GM12878 (cell line): Measurements from ENCODE around the gene PIP4K2A. TPM values are rescaled to one million over a fixed set of nuclear protein-coding genes. Genes with fewer than 3 reads are reported as not detected.

Source experiments
- ATAC-seq: fragments of 200-7000 bp; cut with Tn5 transposase; 3 replicates; pipeline ENCODE4 v1.9.1; 2020; ENCODE audit warnings: mild to moderate bottlenecking, moderate library complexity
- BruUV-seq: library from RNA; stranded (reverse); fragments of 400-500 nt; replicated peaks from 2 replicates; lab custom pipeline; 2021; lab: Mats Ljungman, UMichigan
- CTCF ChIA-PET: fragments of 300-600 bp; sonication (Branson Sonifier 250); formaldehyde crosslinking; extraction: SDS; loops from one replicate; lab custom pipeline; 2021; ENCODE audit warnings: inconsistent platforms; lab: Yijun Ruan, JAX
- POLR2A ChIA-PET: fragments of 350-600 bp; formaldehyde crosslinking; extraction: SDS; loops from one replicate; lab custom pipeline; 2021; ENCODE audit warnings: inconsistent platforms; lab: Charles Lee
- RAD21 ChIA-PET: fragments of 300-600 bp; sonication (Branson Sonifier 250); formaldehyde crosslinking; loops from one replicate; lab custom pipeline; 2023; ENCODE audit warnings: antibody characterized with exemption; ENCODE audit not compliant: unreplicated experiment; lab: Charles Lee
- SMC1A ChIA-PET: fragments of 300-600 bp; sonication (Branson Sonifier 250); formaldehyde crosslinking; loops from one replicate; lab custom pipeline; 2023; ENCODE audit not compliant: unreplicated experiment, uncharacterized antibody; lab: Charles Lee
- DNase-seq: peaks from one replicate; pipeline ENCODE4 v3.0.0-alpha.2; 2011; ENCODE audit warnings: low read depth, low spot score
- FAIRE-seq: peaks from 3 replicates; lab custom pipeline; 2011; peaks lifted over from hg19 to GRCh38; lab: Jason Lieb, UNC
- H2AFZ ChIP-seq: 2 replicates; pipeline ENCODE4 v1.6.0; 2011; ENCODE audit warnings: low read depth, low read length, control low read depth; ENCODE audit not compliant: control insufficient read depth
- H3K27ac ChIP-seq: 2 replicates; pipeline ENCODE4 v1.5.1; 2011; ENCODE audit warnings: control low read depth; ENCODE audit not compliant: control insufficient read depth, insufficient read depth
- H3K27me3 ChIP-seq, 2 experiments: replicated peaks in 1 of 2; 2 replicates each; pipeline versions ENCODE4 v1.6.0 to v1.6.1; 2011; ENCODE audit warnings: low read length in 1 of 2; ENCODE audit not compliant: control insufficient read depth in 2 of 2, insufficient read depth in 2 of 2
- H3K36me3 ChIP-seq, 2 experiments: 2 replicates each; pipeline ENCODE4 v1.5.1; 2011; ENCODE audit warnings: low read length in 1 of 2; ENCODE audit not compliant: control insufficient read depth in 2 of 2, insufficient read depth in 2 of 2
- H3K4me1 ChIP-seq: 2 replicates; pipeline ENCODE4 v1.6.1; 2011; ENCODE audit warnings: mild to moderate bottlenecking, low read length, moderate library complexity, mixed read lengths; ENCODE audit not compliant: control insufficient read depth, insufficient read depth
- H3K4me2 ChIP-seq: 2 replicates; pipeline ENCODE4 v1.6.0; 2011; ENCODE audit warnings: control low read depth; ENCODE audit not compliant: control insufficient read depth, insufficient read depth
- H3K4me3 ChIP-seq: fragments of 200-600 bp; sonication (generic); 2 replicates; pipeline ENCODE4 v1.5.1; 2016
- H3K79me2 ChIP-seq: 2 replicates; pipeline ENCODE4 v1.6.0; 2011; ENCODE audit warnings: low read length; ENCODE audit not compliant: control insufficient read depth, insufficient read depth
- H3K9ac ChIP-seq: 2 replicates; pipeline ENCODE4 v1.8.0; 2011; ENCODE audit warnings: low read length, control low read depth, mixed read lengths; ENCODE audit not compliant: control insufficient read depth, insufficient read depth
- H3K9me3 ChIP-seq: replicated peaks from 3 replicates; pipeline ENCODE4 v1.5.1; 2011; ENCODE audit warnings: mild to moderate bottlenecking, low read length; ENCODE audit not compliant: control insufficient read depth, insufficient read depth
- H4K20me1 ChIP-seq: 2 replicates; pipeline ENCODE4 v1.6.0; 2011; ENCODE audit not compliant: control insufficient read depth, insufficient read depth
- BACH1 ChIP-seq: fragments of 450-650 bp; IDR thresholded peaks from 2 replicates; pipeline ENCODE4 v1.6.1; 2017; ENCODE audit warnings: mild to moderate bottlenecking, borderline replicate concordance
- CHD4 ChIP-seq: fragments of 200-600 bp; sonication (generic); IDR thresholded peaks from 2 replicates; pipeline ENCODE4 v1.6.1; 2016; ENCODE audit warnings: mild to moderate bottlenecking
- EED ChIP-seq: sonication (generic); IDR thresholded peaks from 2 replicates; pipeline ENCODE4 v1.6.1; 2016; ENCODE audit warnings: antibody characterized with exemption, low read depth
- ETV6 ChIP-seq, 2 experiments: fragments of 450-650 bp in 1 of 2; IDR thresholded peaks in 1 of 2; conservative IDR thresholded peaks in 1 of 2; 2 replicates each; pipeline ENCODE4 v1.6.1; 2014; ENCODE audit warnings: antibody characterized with exemption in 1 of 2, borderline replicate concordance in 1 of 2, low read depth in 1 of 2, mild to moderate bottlenecking in 1 of 2, moderate library complexity in 1 of 2
- FOS ChIP-seq: IDR thresholded peaks from 3 replicates; pipeline ENCODE4 v1.6.1; 2011; ENCODE audit warnings: borderline replicate concordance; ENCODE audit not compliant: insufficient read length; ENCODE audit errors: extremely low read depth
- GABPA ChIP-seq: IDR thresholded peaks from 2 replicates; pipeline ENCODE4 v1.6.1; 2014; ENCODE audit warnings: antibody characterized with exemption, low read depth, mild to moderate bottlenecking, inconsistent platforms
- IKZF1 ChIP-seq: fragments of 450-650 bp; conservative IDR thresholded peaks from 2 replicates; pipeline ENCODE4 v1.6.1; 2017; ENCODE audit warnings: antibody characterized with exemption, mild to moderate bottlenecking
- MEF2A ChIP-seq: IDR thresholded peaks from 2 replicates; pipeline ENCODE4 v1.6.1; 2011; ENCODE audit warnings: low read depth, mild to moderate bottlenecking, low read length, moderate library complexity; ENCODE audit not compliant: insufficient read depth
- MTA2 ChIP-seq: fragments of 450-650 bp; IDR thresholded peaks from 2 replicates; pipeline ENCODE4 v1.6.1; 2016; ENCODE audit warnings: low read depth, mild to moderate bottlenecking, moderate library complexity
- MXI1 ChIP-seq: fragments of 150-350 bp; IDR thresholded peaks from 2 replicates; pipeline ENCODE4 v1.6.1; 2011; ENCODE audit warnings: low read depth, mild to moderate bottlenecking, inconsistent platforms, low read length, improper control_type of control experiment
- NFYB ChIP-seq: IDR thresholded peaks from 2 replicates; pipeline ENCODE4 v1.6.1; 2011; ENCODE audit warnings: low read depth, mild to moderate bottlenecking, low read length, improper control_type of control experiment, moderate library complexity; ENCODE audit not compliant: insufficient read depth
- PAX8 ChIP-seq: fragments of 450-650 bp; IDR thresholded peaks from 2 replicates; pipeline ENCODE4 v1.6.1; 2017; ENCODE audit warnings: mild to moderate bottlenecking, moderate library complexity
- RAD51 ChIP-seq: fragments of 450-650 bp; IDR thresholded peaks from 2 replicates; pipeline ENCODE4 v1.6.1; 2016; ENCODE audit warnings: moderate library complexity, mild to moderate bottlenecking, inconsistent platforms
- RUNX3 ChIP-seq: IDR thresholded peaks from 2 replicates; pipeline ENCODE4 v1.6.1; 2012; ENCODE audit warnings: low read length, inconsistent platforms
- ZNF217 ChIP-seq: fragments of 450-650 bp; IDR thresholded peaks from 2 replicates; pipeline ENCODE4 v1.6.1; 2017; ENCODE audit warnings: antibody characterized with exemption, mild to moderate bottlenecking
- WGBS: methylation state at CpG from one replicate; pipeline ENCODE4 v1.1.6; 2016; ENCODE audit warnings: low lambda C conversion rate; ENCODE audit not compliant: insufficient replicate concordance, insufficient coverage; ENCODE audit errors: missing lambda C conversion rate; 5-methylcytosine and 5-hydroxymethylcytosine counted together
- in situ Hi-C: fragments of 300-500 bp; cut with MboI; formaldehyde crosslinking; loops from 9 replicates; pipeline ENCODE4 v1.14.3; 2018; ENCODE audit warnings: mixed read lengths
- intact Hi-C: fragments of 100-400 bp; cut with micrococcal nuclease; formaldehyde crosslinking; loops from one replicate; pipeline ENCODE4 v1.14.2; 2022; ENCODE audit not compliant: unreplicated experiment
- polyA plus RNA-seq, 11 experiments: library from polyadenylated mRNA; depleted of rRNA in 4 of 11; unstranded in 6 of 11; stranded (reverse) in 5 of 11; fragments of >200 nt; fragmentation: Nextera tagmentation in 4 of 11; fragmentation: Illumina TruSeq in 1 of 11; extraction: Ambion mirVana in 4 of 11; extraction: Trizol in 1 of 11; gene quantifications; 1 replicate in 1 of 11; 2 replicates in 10 of 11; pipeline versions ENCODE4 v1.2.1 to v1.2.3, GENCODE V29; 2011 to 2016; ENCODE audit warnings: inconsistent platforms in 2 of 11, missing spikeins in 2 of 11, low read depth in 1 of 11
- total RNA-seq, 4 experiments: library from RNA; depleted of rRNA in 3 of 4; stranded (reverse); fragments of >200 nt in 3 of 4; fragmentation: Illumina TruSeq in 1 of 4; extraction: Trizol in 1 of 4; gene quantifications; 2 replicates each; pipeline versions ENCODE4 v1.2.1 to v1.2.3, GENCODE V29; 2013 to 2021
- TF ChIP-seq, protein P1 (sequence below): fragments of 450-650 bp; IDR thresholded peaks from 2 replicates; pipeline ENCODE4 v1.6.1; 2017; ENCODE audit warnings: mild to moderate bottlenecking, moderate library complexity
- TF ChIP-seq, protein P2 (sequence below): IDR thresholded peaks from 2 replicates; pipeline ENCODE4 v1.6.1; 2012; ENCODE audit warnings: low read depth, low read length, improper control_type of control experiment

Gene PIP4K2A
- total and polyA plus RNA-seq, 10 of the 15 experiments (the other 5 are each of a cell fraction or from before 2014, with no cell fraction given), result 54.3 to 139 (median 84.4) TPM

GRCh38 chr10:22682237-22683139 lies 31.9 kb downstream of the PIP4K2A start:
- ATAC-seq (peak; percentile 64), DNase-seq (peak; percentile 52), FAIRE-seq (peak; percentile 23)
- H3K27me3 ChIP-seq, result no peaks in the 10 kb centered on the region
- no TSS peak for BruUV-seq
- WGBS, result 13% methylated on average over 6 of the region's 6 CpGs
- H3K79me2 ChIP-seq, result peaks cover 99% of the 10 kb centered on the region
- SMC1A ChIA-PET, result interaction anchor here (0.7 to 11.0 kb wide), 29 partner anchors 10 to 689 kb away, joined by 3 to 107 read pairs (median 5); partner anchors contain the start of gene PIP4K2A
- H4K20me1 ChIP-seq, result peaks cover 3% of the 10 kb centered on the region; the same call in 1 of the 2 replicates
- peaks cover 0 to 2% of the 10 kb centered on the region in 2 experiments; a peak in 1 of 4 replicates for H3K36me3 ChIP-seq
- H3K4me3 ChIP-seq, result peak overlapping the region; percentile 45; the same call in 1 of the 2 replicates
- POLR2A ChIA-PET, result interaction anchor here (0.7 to 3.4 kb wide), 18 partner anchors 9 to 83 kb away, joined by 3 to 13 read pairs (median 5); no protein-coding TSS in a partner anchor
- CTCF ChIA-PET, result interaction anchor here (0.6 to 2.5 kb wide), 7 partner anchors 12 to 83 kb away, joined by 3 to 10 read pairs (median 4); no protein-coding TSS in a partner anchor
- peak overlapping the region; percentile 15 for H2AFZ ChIP-seq
- RAD21 ChIA-PET, result interaction anchor here (0.6 to 5.3 kb wide), 26 partner anchors 9 to 307 kb away, joined by 3 to 48 read pairs (median 4); partner anchors contain the start of gene PIP4K2A
- H3K27ac ChIP-seq, result peak overlapping the region; percentile 82
- in situ Hi-C loops (no loop called here), intact Hi-C loops (loop anchor here (2.0 kb wide), 1 partner anchor 14 kb away; no protein-coding TSS in a partner anchor)
- H3K9ac ChIP-seq, result peak overlapping the region; percentile 54
- peak overlapping the region; percentile 94 for H3K4me2 ChIP-seq
- peaks cover 43% of the 10 kb centered on the region for H3K4me1 ChIP-seq
- no peaks in the 10 kb centered on the region; the same call in 2 of the 3 replicates for H3K9me3 ChIP-seq
- TF ChIP-seq PAX8 (0 out of 2 replicates have a peak, but pooled peaks have one; percentile 32), CHD4 (0 out of 2 replicates have a peak, but pooled peaks have one; percentile 57), GABPA (no peak), MEF2A (0 out of 2 replicates have a peak, but pooled peaks have one; percentile 3), MXI1 (0 out of 2 replicates have a peak, but pooled peaks have one; percentile 17), ZNF217 (no peak), FOS (no peak), BACH1 (0 out of 2 replicates have a peak, but pooled peaks have one; percentile 14), IKZF1 (peak; percentile 6), MTA2 (0 out of 2 replicates have a peak, but pooled peaks have one; percentile 24), NFYB (no peak), EED (peak; percentile 52), ETV6 (conservative IDR thresholded peaks at IDR 0.05 in 1 of 2, IDR thresholded peaks at IDR 0.05 in 1 of 2; ENCODE audit: borderline replicate concordance in 1 of 2, low read depth in 1 of 2) (0 out of 4 replicates have a peak, but pooled peaks of 1 of the 2 experiments have one; percentile 24), RAD51 (no peak), RUNX3 (peak; percentile 70)
- TF ChIP-seq, protein P1, sequence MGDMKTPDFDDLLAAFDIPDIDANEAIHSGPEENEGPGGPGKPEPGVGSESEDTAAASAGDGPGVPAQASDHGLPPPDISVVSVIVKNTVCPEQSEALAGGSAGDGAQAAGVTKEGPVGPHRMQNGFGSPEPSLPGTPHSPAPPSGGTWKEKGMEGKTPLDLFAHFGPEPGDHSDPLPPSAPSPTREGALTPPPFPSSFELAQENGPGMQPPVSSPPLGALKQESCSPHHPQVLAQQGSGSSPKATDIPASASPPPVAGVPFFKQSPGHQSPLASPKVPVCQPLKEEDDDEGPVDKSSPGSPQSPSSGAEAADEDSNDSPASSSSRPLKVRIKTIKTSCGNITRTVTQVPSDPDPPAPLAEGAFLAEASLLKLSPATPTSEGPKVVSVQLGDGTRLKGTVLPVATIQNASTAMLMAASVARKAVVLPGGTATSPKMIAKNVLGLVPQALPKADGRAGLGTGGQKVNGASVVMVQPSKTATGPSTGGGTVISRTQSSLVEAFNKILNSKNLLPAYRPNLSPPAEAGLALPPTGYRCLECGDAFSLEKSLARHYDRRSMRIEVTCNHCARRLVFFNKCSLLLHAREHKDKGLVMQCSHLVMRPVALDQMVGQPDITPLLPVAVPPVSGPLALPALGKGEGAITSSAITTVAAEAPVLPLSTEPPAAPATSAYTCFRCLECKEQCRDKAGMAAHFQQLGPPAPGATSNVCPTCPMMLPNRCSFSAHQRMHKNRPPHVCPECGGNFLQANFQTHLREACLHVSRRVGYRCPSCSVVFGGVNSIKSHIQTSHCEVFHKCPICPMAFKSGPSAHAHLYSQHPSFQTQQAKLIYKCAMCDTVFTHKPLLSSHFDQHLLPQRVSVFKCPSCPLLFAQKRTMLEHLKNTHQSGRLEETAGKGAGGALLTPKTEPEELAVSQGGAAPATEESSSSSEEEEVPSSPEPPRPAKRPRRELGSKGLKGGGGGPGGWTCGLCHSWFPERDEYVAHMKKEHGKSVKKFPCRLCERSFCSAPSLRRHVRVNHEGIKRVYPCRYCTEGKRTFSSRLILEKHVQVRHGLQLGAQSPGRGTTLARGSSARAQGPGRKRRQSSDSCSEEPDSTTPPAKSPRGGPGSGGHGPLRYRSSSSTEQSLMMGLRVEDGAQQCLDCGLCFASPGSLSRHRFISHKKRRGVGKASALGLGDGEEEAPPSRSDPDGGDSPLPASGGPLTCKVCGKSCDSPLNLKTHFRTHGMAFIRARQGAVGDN, result peak; percentile 57; the same call in 1 of the 2 replicates
- TF ChIP-seq, protein P2, sequence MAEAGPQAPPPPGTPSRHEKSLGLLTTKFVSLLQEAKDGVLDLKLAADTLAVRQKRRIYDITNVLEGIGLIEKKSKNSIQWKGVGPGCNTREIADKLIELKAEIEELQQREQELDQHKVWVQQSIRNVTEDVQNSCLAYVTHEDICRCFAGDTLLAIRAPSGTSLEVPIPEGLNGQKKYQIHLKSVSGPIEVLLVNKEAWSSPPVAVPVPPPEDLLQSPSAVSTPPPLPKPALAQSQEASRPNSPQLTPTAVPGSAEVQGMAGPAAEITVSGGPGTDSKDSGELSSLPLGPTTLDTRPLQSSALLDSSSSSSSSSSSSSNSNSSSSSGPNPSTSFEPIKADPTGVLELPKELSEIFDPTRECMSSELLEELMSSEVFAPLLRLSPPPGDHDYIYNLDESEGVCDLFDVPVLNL, result no peak
